Measurements from ENCODE around the gene RRM1.
"Not testable (repeated sequence)": the region's sequence is repeated elsewhere in the genome, so short reads cannot be mapped to it uniquely, and the experiment has no call there.

RRM1 gene

DNA sequence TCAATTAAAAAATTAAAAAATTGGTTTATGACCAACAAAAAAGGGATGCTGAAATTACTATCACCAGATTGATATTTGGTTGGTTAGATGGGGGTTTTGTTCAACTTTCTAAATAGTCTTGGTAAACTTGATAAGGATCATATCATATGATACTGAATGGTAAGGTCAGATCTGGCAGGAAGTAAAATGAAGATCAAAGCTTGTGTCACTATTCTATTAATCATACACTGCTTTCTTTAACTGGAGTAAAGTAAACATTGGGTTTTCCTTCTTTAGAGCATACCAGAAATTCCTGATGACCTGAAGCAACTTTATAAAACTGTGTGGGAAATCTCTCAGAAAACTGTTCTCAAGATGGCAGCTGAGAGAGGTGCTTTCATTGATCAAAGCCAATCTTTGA lies 40.2 kb downstream of the RRM1 start:
- no peak for DNase-seq

DNA sequence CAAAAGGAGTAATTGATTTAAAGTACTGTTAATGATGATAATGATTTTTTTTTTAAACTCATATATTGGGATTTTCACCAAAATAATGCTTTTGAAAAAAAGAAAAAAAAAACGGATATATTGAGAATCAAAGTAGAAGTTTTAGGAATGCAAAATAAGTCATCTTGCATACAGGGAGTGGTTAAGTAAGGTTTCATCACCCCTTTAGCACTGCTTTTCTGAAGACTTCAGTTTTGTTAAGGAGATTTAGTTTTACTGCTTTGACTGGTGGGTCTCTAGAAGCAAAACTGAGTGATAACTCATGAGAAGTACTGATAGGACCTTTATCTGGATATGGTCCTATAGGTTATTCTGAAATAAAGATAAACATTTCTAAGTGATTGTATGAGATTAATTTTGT lies 43.9 kb downstream of the RRM1 start:
- no peak for DNase-seq

DNA sequence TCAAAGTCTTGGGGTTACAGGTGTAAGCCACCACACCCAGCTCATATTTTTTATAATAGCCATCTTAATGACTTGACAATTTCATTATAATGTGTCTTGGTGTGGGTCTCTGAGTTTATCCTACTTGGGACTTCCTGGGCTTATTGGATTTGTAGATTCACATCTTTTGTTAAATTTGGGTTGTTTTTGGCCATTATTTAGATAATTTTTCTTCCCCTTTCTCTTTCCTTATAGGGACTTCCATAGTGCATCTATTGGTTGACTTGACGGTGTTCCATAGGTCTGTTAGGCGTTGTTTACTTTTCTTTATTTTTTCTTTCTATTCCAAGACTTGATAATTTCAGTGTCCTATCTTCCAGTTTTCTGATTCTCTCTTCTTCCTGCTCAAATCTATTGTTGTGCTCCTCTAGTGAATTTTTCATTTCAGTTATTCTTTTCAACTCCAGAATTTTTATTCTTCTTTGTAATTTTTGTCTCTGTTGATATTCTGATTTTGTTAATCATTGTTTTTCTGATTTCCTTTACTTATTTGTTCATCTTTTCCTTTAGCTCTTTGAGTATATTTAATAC lies 45.6 kb downstream of the RRM1 start:
- no peak for DNase-seq

DNA sequence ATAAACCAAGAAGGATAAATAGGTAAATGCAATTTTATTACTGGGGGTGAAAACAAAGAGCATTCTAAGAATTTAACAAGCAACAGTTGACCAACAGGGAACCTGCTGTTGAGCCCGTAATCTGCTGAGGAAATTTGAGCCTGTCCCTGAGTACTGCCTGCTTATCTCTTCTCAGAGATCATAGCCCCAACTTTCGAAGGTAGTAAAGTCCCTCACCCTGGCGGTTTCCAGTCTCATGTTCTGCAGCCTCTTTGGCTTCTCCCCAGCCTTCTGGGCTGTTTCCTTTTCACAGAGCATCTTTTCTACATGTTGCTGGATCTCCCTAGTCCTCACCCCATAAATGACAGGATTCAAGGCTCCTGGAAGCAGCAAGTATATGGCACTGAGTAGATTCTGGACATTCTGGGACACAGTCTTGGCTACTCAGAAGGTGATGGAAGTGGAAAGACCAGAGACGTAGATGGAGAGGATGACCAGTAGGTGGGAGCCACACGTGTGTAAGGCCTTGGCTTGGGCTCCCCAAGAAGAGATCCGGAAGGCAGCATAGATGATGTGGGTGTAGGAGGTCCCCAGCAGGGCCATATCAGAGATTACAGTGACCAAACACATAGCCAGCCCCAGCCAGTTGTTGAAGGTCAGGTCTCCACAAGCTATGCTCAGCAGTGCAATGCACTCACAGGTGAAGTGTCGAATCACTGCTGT lies 51.6 kb downstream of the RRM1 start:
- DNase-seq = no peak

DNA sequence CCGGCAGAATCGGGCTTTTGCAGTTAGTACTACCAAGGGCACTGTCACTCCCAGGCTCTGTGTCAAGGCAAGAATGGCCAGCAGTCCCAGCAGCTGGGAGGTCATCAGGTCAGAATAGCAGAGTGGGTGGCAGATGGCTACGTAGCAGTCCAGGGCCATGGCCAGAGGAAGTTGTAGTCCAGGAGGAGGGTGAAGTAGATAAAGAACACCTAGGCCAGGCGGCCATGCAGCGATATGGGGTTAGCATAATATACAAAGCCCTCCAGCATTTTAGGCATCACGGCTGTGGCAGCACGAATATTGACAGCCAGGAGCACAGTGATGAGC lies 52.1 kb downstream of the RRM1 start:
- DNase-seq = no peak

DNA sequence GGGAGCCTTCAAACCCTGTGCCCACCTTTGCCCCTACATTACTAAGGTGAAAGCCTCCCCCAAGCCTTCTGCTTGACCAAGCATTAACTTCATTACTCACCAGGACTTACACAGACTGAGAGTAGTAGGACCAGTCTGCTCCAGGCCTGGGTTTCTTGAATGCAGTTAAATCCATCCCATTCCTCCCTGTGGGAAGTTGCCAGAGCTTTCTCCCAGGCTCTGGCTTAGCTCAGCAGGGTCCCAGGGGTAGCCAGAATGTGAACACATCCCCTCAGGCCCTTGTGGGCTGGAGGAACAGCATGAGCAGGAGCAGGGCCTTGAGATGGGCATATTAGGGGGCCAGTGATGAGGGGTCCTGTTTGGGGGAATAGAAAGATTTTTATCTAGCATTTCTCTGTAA lies 59.9 kb downstream of the RRM1 start:
- DNase-seq = no peak

DNA sequence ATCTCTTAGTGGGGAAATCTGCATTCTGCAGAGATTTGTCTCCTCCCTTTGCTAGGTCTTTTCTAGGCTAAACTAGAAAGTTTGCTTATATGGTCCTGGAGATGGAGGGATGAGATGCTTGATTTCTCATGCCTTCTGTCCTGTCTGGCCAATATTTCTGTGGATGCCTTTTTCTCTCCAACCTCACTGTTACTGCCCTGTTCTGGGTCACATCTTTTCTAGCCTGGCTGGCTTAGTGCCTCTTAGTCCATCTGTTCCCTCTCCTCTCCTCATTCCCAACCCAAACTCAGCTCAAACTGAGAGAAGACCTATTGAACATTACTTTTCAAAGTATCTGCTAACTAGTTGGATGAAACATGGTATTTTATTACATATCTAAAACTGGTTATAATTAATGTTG lies 62.0 kb downstream of the RRM1 start:
- DNase-seq = no peak

DNA sequence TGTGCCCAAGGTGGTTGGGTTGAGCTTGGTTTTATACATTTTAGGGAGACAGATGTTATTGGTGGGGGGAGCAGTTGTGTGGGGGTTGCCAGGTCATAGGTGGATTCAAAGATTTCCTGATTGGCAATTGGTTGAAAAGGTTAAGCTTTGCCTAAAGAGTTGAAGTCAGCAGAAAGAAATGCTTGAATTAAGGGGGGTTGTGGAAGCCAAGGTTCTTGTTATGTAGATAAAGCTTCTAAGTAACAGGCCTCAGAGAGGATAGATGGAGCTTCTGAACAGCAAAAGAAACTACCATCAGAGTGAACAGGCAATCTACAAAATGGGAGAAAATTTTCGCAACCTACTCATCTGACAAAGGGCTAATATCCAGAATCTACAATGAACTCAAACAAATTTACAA lies 64.2 kb downstream of the RRM1 start:
- DNase-seq = not testable (repeated sequence)

DNA sequence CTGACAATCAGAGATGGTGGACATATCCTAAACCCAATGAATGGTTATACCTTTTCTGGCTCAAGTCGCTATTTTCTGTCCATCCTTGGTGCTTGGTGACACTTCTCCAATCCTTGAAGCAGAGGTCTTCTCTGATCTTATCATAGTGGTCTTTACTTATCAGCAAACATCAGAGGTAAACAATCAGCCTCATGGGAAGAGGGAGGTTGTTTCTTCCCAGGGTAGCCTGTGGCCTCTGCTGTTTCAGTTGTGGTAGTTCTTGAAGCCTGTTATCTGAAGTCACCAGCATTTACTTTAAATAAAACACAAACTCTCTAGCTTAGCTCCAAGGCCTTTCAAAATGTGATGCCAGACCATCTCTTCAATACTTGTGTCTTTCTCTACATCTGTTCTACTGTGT lies 66.7 kb downstream of the RRM1 start:
- DNase-seq = no peak

DNA sequence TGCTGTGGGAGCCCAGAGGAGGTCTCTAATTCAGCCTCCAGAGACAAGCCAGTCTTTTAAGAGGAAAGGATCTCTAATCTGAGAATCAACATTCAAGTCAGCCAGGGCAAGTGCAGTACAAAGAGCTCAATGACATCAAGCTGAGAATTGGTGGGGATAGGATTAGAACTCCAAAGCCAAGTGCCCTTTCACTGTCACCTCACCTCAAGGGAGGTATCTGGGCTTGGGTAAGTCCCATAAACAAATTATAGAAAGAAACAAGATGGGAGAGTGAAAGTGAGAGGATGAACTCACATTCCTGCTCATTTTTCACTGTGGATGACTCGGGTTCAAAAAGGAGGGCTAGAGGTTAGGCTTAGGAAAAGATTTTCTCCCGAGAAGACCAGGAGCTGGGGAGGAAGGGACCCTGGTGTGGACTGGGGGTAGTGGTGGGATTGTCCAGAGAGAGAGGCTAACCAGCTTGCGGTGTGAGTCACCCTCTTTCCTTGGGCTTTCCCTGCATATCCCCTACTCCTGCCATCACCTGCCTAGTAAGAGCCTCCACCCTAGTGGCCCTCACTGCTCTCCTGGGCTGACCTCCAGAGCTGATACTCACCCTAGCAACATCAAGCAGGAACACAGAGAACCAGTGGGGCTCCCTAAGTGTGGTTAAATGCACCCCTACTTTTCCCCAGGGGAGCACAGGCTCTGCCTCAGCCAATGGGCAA lies 70.4 kb downstream of the RRM1 start:
- no peak for DNase-seq

DNA sequence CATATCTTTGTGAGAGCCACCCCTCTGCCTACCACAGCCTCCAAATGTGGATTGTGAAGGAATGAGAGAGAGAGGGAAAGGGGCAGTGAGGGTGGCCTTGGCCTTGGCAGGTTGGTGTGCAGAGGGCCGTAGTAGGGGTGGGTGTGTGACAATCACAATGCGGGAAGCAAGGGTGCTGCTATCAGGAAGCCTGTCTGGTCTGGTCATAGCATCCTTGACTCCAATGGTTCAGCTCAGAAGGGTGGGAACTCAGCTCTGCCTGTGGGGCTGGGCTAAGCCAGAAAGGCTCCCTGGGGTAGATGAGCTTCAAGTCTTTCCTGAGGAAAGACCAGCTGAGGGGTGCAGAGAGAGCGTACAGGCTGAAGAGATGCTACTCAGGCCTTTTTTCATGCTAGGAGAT lies 72.7 kb downstream of the RRM1 start:
- DNase-seq = no peak

DNA sequence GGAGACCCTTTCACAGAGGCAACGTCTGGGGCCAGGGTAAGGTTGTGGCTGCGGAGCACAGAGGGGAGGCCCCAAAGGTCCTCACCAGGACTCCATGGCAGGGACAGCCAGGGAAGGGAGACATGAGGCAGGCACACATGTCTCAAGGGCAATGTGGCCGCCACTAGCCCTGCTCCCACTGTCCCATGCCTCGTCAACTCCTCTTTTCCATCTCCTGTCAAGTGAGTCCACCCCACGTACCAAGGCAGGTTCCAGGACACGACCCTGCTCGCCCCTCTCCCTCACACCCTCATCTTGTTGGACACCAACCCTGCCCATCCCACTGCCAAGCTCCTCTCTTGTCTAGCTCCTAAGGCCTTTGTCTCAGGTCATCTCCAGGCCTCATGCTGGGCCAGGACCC lies 73.2 kb downstream of the RRM1 start:
- no peak for DNase-seq

DNA sequence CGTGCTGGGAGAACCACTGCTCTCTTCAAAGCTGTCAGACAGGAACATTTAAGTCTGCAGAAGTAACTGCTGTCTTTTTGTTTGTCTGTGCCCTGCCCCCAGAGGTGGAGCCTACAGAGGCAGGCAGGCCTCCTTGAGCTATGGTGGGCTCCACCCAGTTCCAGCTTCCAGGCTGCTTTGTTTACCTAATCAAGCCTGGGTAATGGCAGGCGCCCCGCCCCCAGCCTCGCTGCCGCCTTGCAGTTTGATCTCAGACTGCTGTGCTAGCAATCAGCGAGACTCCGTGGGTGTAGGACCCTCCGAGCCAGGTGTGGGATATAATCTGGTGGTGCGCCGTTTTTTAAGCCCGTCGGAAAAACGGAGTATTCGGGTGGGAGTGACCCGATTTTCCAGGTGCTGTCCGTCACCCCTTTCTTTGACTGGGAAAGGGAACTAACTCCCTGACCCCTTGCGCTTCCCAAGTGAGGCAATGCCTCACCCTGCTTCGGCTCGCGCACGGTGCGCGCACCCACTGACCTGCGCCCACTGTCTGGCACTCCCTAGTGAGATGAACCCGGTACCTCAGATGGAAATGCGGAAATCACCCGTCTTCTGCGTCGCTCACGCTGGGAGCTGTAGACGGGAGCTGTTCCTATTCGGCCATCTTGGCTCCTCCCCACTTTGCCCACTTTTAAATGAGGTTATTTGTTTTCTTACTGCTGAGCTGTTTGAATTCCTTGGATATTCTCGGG lies 81.2 kb downstream of the RRM1 start:
- DNase-seq = not testable (repeated sequence)

DNA sequence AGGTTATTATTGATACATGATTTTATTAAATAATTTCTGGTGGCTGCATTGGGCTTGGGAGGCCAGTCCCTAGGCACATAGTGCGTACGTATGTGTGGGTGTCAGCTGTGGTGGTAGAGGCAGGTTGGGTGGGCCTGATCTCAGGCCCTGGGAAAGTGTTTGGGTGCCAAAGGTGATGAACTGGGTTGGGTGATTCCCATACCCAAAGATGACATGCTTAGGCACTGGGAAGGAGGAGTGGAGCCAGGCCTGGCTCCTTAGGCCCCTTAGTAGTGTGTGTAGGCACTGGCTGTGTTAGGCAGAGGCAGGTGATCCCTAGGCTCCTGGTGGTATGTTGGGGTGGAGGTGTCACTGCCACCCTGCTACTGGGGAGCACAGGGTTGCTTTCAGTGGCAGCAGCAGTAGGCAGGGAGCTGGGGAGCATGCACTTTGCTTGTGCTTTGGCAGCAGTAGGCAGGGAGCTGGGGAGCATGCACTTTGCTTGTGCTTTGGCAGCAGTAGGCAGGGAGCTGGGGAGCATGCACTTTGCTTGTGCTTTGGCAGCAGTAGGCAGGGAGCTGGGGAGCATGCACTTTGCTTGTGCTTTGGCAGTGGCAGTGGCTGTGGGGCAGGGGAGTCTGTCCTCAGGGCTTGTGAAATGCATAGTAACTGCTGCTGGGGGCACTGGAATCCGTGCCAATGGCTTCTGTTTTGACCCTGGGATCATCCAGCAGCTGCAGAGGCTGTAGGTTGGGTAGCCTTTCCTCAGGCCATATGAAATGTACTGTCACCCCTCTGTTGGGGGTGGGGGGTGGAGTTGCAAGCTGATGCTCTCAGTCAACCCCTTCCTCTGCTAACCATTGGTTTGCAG lies 84.4 kb downstream of the RRM1 start:
- no peak for DNase-seq

DNA sequence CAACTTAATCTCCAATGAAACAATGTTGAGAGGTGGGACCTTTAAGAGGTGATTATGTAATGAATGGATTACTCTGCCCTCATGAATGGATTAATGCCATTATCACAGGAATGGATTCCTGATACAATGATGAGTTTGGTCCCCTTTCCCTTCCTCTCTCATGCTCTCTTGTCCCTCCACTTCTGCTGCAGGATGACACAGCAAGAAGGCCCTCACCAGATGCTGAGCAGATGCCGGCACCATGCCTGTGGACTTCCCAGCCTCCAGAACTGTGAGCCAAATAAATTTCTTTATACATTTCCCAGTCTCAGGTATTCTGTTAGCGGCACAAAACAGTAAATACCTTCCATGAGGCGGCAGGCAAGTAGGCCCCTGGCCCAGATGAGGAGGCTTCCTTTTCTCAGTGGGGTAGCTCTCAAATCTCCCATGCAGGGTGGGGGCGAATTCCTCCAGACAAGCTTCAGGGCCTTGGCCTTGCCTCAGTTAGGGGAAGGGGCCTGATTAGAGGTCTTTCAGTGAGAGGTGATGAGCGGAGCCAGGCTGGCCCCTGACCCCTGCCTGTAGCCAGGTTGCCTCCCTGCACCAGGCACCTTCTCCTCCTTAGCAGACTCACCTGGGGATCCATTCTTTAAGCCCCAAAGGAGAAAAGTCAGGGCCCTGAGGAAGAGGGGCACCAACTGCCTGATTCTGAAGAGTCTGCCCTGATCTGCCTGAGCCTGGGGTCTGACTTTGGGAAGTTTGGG lies 86.0 kb downstream of the RRM1 start:
- DNase-seq = no peak

DNA sequence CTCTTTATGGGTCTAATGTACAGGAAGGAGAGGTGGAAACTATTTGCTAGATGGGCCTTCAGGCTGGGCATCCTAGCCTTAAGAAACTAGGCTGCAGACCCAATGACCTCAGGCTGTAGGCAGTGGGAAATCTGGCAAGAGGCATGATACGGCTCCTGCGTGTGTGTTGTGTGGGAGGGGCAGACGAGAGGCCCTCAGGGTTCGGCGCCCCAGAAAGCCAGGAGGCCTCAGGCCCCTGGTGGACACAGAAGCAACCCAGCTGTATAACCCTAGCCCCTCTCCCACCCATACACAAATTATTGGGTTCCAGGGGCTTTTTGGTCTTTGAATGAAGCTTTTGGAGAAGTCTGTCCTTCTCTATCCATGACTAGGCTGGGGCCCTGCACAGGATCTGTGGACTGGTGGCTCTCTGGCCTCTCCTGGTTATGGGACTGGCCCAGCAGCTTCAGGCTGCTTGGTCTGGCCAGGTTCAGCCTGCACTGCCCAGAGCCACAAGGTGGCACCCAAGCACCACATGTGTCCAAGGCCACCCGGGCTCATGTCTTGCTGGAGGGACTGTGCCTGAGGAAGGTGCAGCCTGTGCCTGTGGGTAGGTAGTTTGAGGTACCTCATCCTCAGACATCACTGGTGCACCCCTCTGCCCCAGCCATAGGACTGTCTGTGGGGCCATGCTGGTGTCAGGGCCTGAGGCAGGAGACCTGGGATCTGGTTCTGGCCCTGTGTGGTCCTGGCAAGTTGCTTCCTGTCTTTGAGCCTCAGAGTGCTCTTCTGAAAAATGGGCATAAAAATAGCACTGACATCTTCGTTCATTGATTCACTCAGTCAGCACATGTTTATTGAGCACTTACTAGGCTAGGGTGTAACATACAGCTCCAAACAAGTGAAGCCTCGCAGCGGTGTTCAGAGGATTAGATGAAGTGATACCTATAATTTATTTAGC lies 87.5 kb downstream of the RRM1 start:
- peak in 23 of 56 donors; percentile 5 to 68 (median 20) for DNase-seq

DNA sequence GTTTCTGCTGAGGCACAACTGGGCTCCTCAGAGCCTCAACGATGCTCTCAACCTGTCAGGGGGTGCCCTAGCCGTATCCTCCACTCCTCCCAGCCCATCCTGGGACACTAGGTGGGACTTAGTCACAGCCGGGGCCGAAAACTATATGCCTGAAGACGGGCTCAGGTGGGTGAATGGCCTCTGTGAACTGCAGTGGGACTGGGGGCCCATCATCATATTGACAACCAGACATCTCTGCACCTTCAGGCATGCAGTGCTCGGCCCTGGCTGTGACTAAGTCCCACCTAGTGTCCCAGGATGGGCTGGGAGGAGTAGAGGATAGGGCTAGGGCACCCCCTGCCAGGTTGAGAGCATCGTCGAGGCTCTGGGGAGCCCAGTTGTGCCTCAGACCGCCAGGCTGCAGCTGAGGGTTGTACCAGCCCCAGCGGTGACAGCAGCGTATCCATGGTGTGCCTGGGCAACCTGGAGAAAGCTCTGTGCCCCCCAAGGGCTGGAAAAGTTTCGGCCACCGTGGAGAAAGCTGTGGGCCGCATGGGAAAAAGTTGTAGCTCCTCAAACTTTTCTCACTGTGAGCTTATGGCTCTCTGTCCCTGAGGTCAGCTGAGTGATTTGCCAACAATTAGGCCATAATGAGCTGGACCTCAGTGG lies 88.9 kb downstream of the RRM1 start:
- no peak for DNase-seq

DNA sequence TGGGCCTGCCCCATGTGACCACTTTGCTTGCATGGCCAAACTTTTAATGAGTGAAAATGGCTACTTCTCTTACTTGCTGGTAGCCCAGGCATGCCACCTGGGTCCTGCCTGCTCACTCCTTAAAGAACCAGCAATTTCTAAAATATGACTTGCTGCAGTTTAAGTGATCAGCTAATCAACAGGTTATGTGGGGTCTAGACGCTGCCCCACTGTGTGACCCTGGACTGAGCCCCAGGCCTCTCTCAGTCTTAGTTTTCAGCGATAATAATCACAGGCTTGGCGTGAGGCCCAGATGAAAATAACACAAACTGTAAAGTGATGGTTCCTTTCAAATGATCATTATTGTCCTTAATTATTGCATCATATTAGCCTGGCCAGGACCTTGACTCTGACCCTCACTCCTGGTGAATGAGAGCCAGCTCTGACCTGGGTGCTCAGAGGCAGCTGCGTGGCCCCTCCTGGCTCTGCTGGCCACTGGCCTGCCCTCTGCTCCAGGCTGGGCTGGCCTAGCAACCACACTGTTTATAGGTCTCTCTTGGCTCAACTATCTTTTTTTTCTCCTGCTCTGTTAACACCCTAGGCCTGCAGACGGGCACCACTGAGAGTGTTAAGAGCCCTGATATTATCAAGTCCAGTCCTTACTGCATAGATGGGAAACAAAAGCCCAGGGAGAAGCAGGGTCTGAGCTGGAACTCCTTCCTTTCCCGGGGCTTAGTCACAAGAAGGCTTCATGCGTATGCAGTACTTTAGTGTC lies 89.7 kb downstream of the RRM1 start:
- no peak for DNase-seq
